Mesothelial cell of epicardium (in vitro differentiated cells): ENCODE measurements around the gene SRGN. TPM values are rescaled to one million over a fixed set of nuclear protein-coding genes. Genes with fewer than 3 reads are reported as not detected.

Experiments used
- DNase-seq, 2 experiments: peaks; one replicate each; pipeline ENCODE4 v3.0.0; 2021; ENCODE audit warnings: low spot score in 2 of 2; ENCODE audit not compliant: unreplicated experiment in 2 of 2
- H3K27ac Mint-ChIP-seq: 2 replicates; pipeline ENCODE4 v1.8.0; 2021; ENCODE audit warnings: mixed read lengths
- H3K27me3 Mint-ChIP-seq: 2 replicates; pipeline ENCODE4 v1.8.0; 2021; ENCODE audit warnings: low read depth, mixed read lengths
- H3K36me3 Mint-ChIP-seq: 2 replicates; pipeline ENCODE4 v1.8.0; 2021; ENCODE audit warnings: mixed read lengths
- H3K4me1 Mint-ChIP-seq: 2 replicates; pipeline ENCODE4 v1.8.0; 2021; ENCODE audit warnings: mixed read lengths
- H3K4me3 Mint-ChIP-seq: 2 replicates; pipeline ENCODE4 v1.8.0; 2021; ENCODE audit warnings: mild to moderate bottlenecking, moderate library complexity, mixed read lengths
- H3K9me3 Mint-ChIP-seq: 2 replicates; pipeline ENCODE4 v1.8.0; 2021; ENCODE audit warnings: mixed read lengths
- CTCF ChIP-seq: fragments of 200-600 bp; sonication (generic); IDR thresholded peaks from one replicate; pipeline ENCODE4 v1.5.0; 2021; ENCODE audit warnings: antibody characterized with exemption; ENCODE audit not compliant: unreplicated experiment
- total RNA-seq: library from RNA; stranded (reverse); gene quantifications from 3 replicates; pipeline ENCODE4 v1.2.1, GENCODE V29; 2021

Gene SRGN
- total RNA-seq, 1 donor from 2014 or later: not detected

- Mint-ChIP-seq H3K9me3 (no peaks in the 10 kb centered on the region), H3K27ac (no peak overlapping the region), H3K27me3 (peaks cover 5% of the 10 kb centered on the region), H3K4me1 (no peaks in the 10 kb centered on the region), H3K36me3 (no peaks in the 10 kb centered on the region), H3K4me3 (no peak overlapping the region)
- DNase-seq: no peak
- TF ChIP-seq CTCF: no peak
These were observed 9.6 kb upstream of the SRGN start for GRCh38 chr10:69078311-69078710.

- Mint-ChIP-seq H3K27ac (no peak overlapping the region), H3K36me3 (no peaks in the 10 kb centered on the region), H3K4me1 (no peaks in the 10 kb centered on the region), H3K4me3 (no peak overlapping the region), H3K9me3 (no peaks in the 10 kb centered on the region), H3K27me3 (peaks cover 5% of the 10 kb centered on the region)
- no peak for DNase-seq
- TF ChIP-seq CTCF: no peak
These were observed 7.7 kb upstream of the SRGN start for GRCh38 chr10:69080226-69080625.

- TF ChIP-seq CTCF: no peak
- no peak overlapping the region for H3K27ac Mint-ChIP-seq
- H3K36me3 Mint-ChIP-seq: no peaks in the 10 kb centered on the region
- no peaks in the 10 kb centered on the region for H3K9me3 Mint-ChIP-seq
- no peak for DNase-seq
- no peak overlapping the region for H3K4me3 Mint-ChIP-seq
- H3K27me3 Mint-ChIP-seq: peaks cover 11% of the 10 kb centered on the region
- H3K4me1 Mint-ChIP-seq: peaks cover 5% of the 10 kb centered on the region
These were observed 1.8 kb upstream of the SRGN start for GRCh38 chr10:69086001-69086509.

GRCh38 chr10:69088471-69088769 lies 517 bp downstream of the SRGN start:
- TF ChIP-seq CTCF: no peak
- H3K36me3 Mint-ChIP-seq: no peaks in the 10 kb centered on the region
- peaks cover 11% of the 10 kb centered on the region for H3K27me3 Mint-ChIP-seq
- no peaks in the 10 kb centered on the region for H3K9me3 Mint-ChIP-seq
- no peak overlapping the region for H3K4me3 Mint-ChIP-seq
- DNase-seq: no peak
- H3K4me1 Mint-ChIP-seq: peaks cover 5% of the 10 kb centered on the region
- H3K27ac Mint-ChIP-seq: no peak overlapping the region

- no peak overlapping the region for H3K4me3 Mint-ChIP-seq
- no peak for DNase-seq
- peaks cover 5% of the 10 kb centered on the region for H3K4me1 Mint-ChIP-seq
- H3K27ac Mint-ChIP-seq: no peak overlapping the region
- H3K36me3 Mint-ChIP-seq: no peaks in the 10 kb centered on the region
- H3K9me3 Mint-ChIP-seq: no peaks in the 10 kb centered on the region
- H3K27me3 Mint-ChIP-seq: peaks cover 11% of the 10 kb centered on the region
- no peak for TF ChIP-seq CTCF
These were observed 1.0 kb downstream of the SRGN start for GRCh38 chr10:69088801-69089501.
